ENCODE results near the gene SYVN1. TPM values are rescaled to one million over a fixed set of nuclear protein-coding genes. Genes with fewer than 3 reads are reported as not detected.

SYVN1 gene
- total RNA-seq, 1 experiment from 2014 or later: 74.9 TPM

DNA sequence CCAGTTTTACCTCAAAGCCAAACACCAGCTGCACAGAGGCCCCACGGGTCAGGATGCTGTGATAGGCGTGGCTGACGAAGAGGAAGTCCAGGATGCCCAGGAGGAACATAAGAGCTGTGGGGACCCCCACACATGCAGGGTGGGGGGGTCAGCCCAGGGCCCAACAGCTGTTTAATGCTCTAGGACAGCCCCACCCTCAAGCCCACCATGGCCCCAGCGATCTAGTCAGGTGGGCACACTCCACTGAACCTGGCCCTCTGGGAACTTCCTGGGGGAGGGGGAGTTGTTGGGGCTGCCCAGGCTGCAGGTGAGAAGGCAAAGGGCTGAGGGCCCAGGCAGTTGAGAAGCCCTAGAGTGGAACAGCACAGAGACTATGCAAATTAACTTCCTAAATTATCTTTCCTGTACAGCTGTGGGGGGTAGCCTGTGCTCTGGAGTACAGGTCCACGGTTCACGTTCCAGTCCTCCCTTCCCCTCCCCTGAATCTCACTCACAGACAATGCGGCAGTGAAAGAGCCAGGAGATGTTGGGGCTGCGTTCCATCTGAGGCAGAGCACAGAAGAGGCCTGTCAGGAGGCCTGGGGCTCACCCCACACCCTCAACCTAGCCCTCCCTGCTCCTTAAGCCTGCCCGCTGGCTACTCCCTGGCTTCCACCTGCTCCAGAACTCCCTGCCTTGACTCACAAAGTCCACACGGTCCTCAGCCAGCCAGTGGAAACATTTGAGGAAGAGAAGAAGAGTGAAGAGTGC, 1.9 kb downstream of the SYVN1 start:
- no peaks in the 10 kb centered on the region for H3K27me3 Mint-ChIP-seq (ENCODE audit: insufficient read depth, unreplicated experiment)
- peak overlapping the region; percentile 100 for H3K27ac Mint-ChIP-seq (ENCODE audit: low read depth, unreplicated experiment)
- peak overlapping the region; percentile 99 for H3K4me3 Mint-ChIP-seq (ENCODE audit: unreplicated experiment)
- peaks cover 46% of the 10 kb centered on the region for H3K36me3 Mint-ChIP-seq (ENCODE audit: insufficient read depth, unreplicated experiment)
- no TSS peak for BruUV-seq (replicated peaks)
- H3K4me1 Mint-ChIP-seq (ENCODE audit: insufficient read depth, unreplicated experiment): peaks cover 28% of the 10 kb centered on the region
- DNase-seq (ENCODE audit: unreplicated experiment): no peak
- H3K9me3 Mint-ChIP-seq (ENCODE audit: unreplicated experiment): no peaks in the 10 kb centered on the region
- ChIA-PET CTCF (interaction anchor here (0.6 kb wide), 1 partner anchor 12 kb away, joined by 3 read pairs; no protein-coding TSS in a partner anchor), POLR2A (interaction anchor here (1.4 to 8.2 kb wide), 7 partner anchors 10 to 482 kb away, joined by 3 to 157 read pairs (median 56); partner anchors contain the start of genes CAPN1, FAU, MRPL49 and ZNHIT2)
- TF ChIP-seq, protein P1, sequence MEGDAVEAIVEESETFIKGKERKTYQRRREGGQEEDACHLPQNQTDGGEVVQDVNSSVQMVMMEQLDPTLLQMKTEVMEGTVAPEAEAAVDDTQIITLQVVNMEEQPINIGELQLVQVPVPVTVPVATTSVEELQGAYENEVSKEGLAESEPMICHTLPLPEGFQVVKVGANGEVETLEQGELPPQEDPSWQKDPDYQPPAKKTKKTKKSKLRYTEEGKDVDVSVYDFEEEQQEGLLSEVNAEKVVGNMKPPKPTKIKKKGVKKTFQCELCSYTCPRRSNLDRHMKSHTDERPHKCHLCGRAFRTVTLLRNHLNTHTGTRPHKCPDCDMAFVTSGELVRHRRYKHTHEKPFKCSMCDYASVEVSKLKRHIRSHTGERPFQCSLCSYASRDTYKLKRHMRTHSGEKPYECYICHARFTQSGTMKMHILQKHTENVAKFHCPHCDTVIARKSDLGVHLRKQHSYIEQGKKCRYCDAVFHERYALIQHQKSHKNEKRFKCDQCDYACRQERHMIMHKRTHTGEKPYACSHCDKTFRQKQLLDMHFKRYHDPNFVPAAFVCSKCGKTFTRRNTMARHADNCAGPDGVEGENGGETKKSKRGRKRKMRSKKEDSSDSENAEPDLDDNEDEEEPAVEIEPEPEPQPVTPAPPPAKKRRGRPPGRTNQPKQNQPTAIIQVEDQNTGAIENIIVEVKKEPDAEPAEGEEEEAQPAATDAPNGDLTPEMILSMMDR (IDR thresholded peaks at IDR 0.05; ENCODE audit: unreplicated experiment): no peak
- intact Hi-C loops (cut with micrococcal nuclease): no loop called here

DNA sequence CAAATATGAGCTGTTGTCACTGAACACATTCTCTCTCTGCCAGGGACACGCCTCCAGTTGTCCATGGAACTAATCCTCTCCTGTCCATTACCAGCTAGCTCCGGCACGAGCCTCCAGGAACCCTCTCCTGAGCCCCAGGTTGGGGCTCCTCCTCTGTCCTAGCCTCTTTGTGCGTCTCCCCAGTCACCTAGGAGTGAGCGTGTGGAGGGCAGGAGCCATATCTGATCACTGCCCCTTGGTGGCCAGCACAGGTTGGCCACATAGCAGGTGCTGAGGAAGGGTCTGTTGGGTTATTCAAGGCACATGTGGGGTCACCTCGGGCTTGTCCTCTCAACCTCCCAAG, 2.5 kb downstream of the SYVN1 start:
- no peak overlapping the region for H3K27ac Mint-ChIP-seq (ENCODE audit: low read depth, unreplicated experiment)
- peaks cover 28% of the 10 kb centered on the region for H3K4me1 Mint-ChIP-seq (ENCODE audit: insufficient read depth, unreplicated experiment)
- no peak for DNase-seq (ENCODE audit: unreplicated experiment)
- ChIA-PET POLR2A (interaction anchor here (2.3 to 8.2 kb wide), 3 partner anchors 9 to 49 kb away, joined by 10 to 157 read pairs (median 138); partner anchors contain the start of genes CAPN1, FAU, MRPL49 and ZNHIT2), CTCF (interaction anchor here (1.0 kb wide), 1 partner anchor 21 kb away, joined by 4 read pairs; no protein-coding TSS in a partner anchor)
- TF ChIP-seq, protein P1 (IDR thresholded peaks at IDR 0.05; ENCODE audit: unreplicated experiment): no peak
- no TSS peak for BruUV-seq (replicated peaks)
- no peaks in the 10 kb centered on the region for H3K27me3 Mint-ChIP-seq (ENCODE audit: insufficient read depth, unreplicated experiment)
- H3K36me3 Mint-ChIP-seq (ENCODE audit: insufficient read depth, unreplicated experiment): peaks cover 52% of the 10 kb centered on the region
- H3K4me3 Mint-ChIP-seq (ENCODE audit: unreplicated experiment): peak overlapping the region; percentile 99
- intact Hi-C loops (cut with micrococcal nuclease): no loop called here
- H3K9me3 Mint-ChIP-seq (ENCODE audit: unreplicated experiment): no peaks in the 10 kb centered on the region

GRCh38 chr11:65131417-65131776, 2.9 kb downstream of the SYVN1 start:
- TF ChIP-seq, protein P1 (IDR thresholded peaks at IDR 0.05; ENCODE audit: unreplicated experiment): no peak
- CTCF ChIA-PET: interaction anchor here (0.6 to 1.1 kb wide), 3 partner anchors 9 to 76 kb away, joined by 4 to 6 read pairs (median 4); partner anchors contain the start of genes FAU and MRPL49
- POLR2A ChIA-PET: interaction anchor here (2.3 to 8.2 kb wide), 3 partner anchors 9 to 50 kb away, joined by 10 to 157 read pairs (median 138); partner anchors contain the start of genes CAPN1, FAU, MRPL49 and ZNHIT2
- H3K9me3 Mint-ChIP-seq (ENCODE audit: unreplicated experiment): no peaks in the 10 kb centered on the region
- no peak overlapping the region for H3K27ac Mint-ChIP-seq (ENCODE audit: low read depth, unreplicated experiment)
- no peaks in the 10 kb centered on the region for H3K27me3 Mint-ChIP-seq (ENCODE audit: insufficient read depth, unreplicated experiment)
- intact Hi-C loops (cut with micrococcal nuclease): no loop called here
- H3K4me3 Mint-ChIP-seq (ENCODE audit: unreplicated experiment): peak overlapping the region; percentile 18
- no peak for DNase-seq (ENCODE audit: unreplicated experiment)
- H3K4me1 Mint-ChIP-seq (ENCODE audit: insufficient read depth, unreplicated experiment): peaks cover 26% of the 10 kb centered on the region
- peaks cover 56% of the 10 kb centered on the region for H3K36me3 Mint-ChIP-seq (ENCODE audit: insufficient read depth, unreplicated experiment)
- BruUV-seq (replicated peaks): no TSS peak

DNA sequence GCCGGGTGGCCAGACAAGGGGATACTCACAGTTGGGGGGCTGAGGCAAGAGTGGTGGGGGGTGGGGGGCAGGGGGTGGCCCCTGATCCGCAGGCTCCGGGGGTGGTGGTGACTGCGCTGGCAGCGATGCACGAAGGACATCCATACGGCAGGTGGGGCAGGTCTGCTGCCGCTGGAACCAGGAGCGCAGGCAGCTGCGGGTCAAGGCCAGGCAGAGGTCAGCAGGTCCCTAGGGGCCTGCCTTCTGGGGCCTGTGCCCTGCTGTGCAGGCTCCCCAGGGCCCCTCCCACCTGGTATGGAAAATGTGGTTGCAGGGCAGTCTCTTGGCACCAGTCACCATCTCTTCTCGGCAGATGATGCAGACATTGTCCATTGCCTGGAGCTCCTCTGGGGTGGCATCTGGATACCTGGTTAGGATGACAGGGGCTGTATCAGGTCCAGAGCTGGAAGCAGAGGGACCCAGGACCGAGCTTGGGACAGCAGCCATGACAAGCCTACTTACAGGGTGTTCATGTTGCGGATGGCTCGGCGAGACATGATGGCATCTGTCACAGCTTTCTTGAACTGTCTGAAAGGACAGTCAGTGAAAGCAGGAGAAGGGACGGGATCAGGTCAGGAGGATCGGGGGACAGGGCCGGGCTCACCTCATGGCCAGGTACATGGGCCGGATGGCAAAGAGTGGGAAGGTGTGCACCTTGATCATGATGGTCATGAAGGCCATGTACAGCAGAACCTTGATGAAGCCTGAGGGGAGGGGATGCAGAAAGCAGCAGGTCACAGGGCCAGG, 3.5 kb downstream of the SYVN1 start:
- TF ChIP-seq, protein P1 (IDR thresholded peaks at IDR 0.05; ENCODE audit: unreplicated experiment): no peak
- intact Hi-C loops (cut with micrococcal nuclease): no loop called here
- CTCF ChIA-PET: interaction anchor here (0.6 to 1.1 kb wide), 5 partner anchors 9 to 123 kb away, joined by 3 to 6 read pairs (median 4); partner anchors contain the start of genes FAU and MRPL49
- no peaks in the 10 kb centered on the region for H3K27me3 Mint-ChIP-seq (ENCODE audit: insufficient read depth, unreplicated experiment)
- no TSS peak for BruUV-seq (replicated peaks)
- no peak overlapping the region for H3K27ac Mint-ChIP-seq (ENCODE audit: low read depth, unreplicated experiment)
- no peaks in the 10 kb centered on the region for H3K9me3 Mint-ChIP-seq (ENCODE audit: unreplicated experiment)
- peak overlapping the region; percentile 18 for H3K4me3 Mint-ChIP-seq (ENCODE audit: unreplicated experiment)
- POLR2A ChIA-PET: interaction anchor here (0.6 to 8.2 kb wide), 5 partner anchors 8 to 93 kb away, joined by 3 to 157 read pairs (median 10); partner anchors contain the start of genes CAPN1, FAU, MRPL49 and ZNHIT2
- no peak for DNase-seq (ENCODE audit: unreplicated experiment)
- H3K4me1 Mint-ChIP-seq (ENCODE audit: insufficient read depth, unreplicated experiment): peaks cover 20% of the 10 kb centered on the region
- peaks cover 60% of the 10 kb centered on the region for H3K36me3 Mint-ChIP-seq (ENCODE audit: insufficient read depth, unreplicated experiment)
